HG02588 (cell line): ENCODE data around the gene CCN2.

Experiments
- ATAC-seq: cut with Tn5 transposase; IDR thresholded peaks from one replicate; pipeline ENCODE4 v1.9.1; 2021; ENCODE audit warnings: mild to moderate bottlenecking, moderate library complexity; ENCODE audit not compliant: unreplicated experiment

CCN2 gene, protein sequence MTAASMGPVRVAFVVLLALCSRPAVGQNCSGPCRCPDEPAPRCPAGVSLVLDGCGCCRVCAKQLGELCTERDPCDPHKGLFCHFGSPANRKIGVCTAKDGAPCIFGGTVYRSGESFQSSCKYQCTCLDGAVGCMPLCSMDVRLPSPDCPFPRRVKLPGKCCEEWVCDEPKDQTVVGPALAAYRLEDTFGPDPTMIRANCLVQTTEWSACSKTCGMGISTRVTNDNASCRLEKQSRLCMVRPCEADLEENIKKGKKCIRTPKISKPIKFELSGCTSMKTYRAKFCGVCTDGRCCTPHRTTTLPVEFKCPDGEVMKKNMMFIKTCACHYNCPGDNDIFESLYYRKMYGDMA

DNA sequence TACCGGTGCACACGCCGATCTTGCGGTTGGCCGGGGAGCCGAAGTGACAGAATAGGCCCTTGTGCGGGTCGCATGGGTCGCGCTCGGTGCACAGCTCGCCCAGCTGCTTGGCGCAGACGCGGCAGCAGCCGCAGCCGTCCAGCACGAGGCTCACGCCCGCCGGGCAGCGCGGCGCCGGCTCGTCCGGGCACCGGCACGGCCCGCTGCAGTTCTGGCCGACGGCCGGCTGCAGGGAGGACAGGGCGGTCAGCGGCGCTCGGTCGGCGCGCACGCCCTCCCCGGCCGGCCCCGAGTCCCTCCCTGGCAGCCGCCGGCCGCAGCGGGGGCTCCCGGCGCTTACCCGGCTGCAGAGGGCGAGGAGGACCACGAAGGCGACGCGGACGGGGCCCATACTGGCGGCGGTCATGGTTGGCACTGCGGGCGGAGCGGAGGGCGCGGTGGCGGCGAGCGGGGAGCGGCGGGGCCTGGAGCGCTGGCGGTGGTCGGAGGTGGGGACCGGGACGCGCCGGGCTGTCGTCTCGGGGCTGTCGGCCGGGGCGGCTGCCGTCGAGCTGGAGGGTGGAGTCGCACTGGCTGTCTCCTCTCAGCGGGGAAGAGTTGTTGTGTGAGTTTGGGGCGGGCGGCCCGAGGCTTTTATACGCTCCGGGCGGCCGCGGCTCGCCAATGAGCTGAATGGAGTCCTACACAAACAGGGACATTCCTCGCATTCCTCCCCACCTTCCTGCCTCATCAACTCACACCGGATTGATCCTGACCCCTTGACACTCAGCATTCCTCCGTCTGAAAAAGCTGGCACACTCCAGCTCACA is at the start of gene CCN2:
CCN2 (minus strand) TSS at position 606 of the 809 bp plus-strand sequence; CDS start at position 406, 200 bp downstream.
- ATAC-seq, result no peak

DNA sequence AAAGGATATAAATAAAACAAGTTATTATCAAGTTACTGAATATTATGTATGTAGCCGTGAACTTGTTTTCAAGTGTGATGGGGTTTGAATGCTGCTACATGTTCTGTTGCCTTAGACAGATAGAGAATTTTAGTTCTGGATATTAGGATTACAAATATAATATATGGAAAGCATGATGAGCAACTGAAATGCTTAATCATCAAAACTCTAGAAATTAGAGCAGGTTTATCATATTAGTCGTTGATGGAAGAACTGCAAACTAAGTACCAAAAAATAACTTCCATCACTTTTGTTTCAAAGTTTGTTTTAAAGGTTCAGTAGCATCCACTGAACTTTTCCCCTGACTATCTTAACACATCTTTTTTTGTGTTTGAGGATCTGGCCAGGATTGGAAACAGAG is 49.1 kb upstream of the CCN2 start:
- ATAC-seq, result no peak

DNA sequence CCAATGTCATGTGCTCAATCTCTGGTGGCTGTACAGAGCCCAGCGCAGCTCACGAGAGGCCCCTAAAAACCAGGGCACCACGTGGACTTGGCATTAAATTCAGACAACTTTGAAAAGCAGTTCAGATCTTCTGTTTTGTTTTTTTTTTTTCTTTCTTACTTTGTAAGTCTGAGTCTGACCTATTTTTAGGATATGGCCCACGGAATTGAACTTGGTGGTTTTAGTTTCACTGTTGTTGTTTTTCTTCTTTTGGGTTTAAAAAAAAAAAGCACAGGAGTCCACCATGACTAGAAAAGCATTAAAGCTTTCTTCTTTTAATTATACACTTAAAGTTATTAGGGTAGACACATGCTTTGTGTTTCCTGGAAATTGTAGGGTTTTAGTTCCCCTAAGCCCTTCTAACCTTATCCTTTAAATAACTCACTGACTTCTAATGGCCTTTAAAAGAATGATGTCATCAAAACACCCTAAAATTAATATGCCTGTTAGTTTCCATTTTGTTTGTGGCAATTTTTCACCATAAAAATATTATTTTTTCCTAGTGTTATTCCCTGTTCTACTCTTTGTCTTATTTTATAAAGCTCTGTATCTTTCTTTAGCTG is 48.5 kb upstream of the CCN2 start:
- ATAC-seq, result no peak

DNA sequence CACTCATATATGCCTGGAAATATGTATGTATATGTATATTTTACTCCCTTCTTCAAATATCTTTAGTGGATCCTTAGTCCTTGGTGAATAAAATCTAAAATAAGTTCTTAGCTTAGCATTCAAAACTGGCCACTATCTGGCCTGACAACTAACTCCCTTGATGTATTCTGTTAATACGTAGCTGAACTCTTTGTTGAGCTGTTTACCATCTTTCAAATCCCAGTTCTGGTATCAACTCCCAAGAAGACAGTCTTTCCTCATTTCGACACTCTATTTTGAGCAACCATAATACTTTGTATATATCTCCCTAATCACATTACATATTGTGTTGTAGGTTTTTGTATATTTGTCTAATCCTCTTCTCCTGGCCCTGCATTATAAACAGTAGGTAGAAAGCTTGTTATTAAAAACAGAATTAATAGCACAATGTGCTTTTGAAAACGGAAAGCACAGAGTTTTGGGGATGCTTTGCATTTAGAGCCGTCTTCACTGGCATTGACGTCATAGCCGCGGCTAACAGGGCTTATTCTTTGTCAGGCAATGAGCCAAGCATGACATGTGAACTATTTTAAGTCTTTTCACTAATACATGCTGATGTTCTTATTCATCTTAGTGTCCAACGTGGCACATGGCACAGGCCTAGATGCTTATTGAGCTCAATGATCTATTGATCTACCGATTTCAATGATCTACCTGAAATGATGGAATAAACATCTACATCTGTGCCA is 47.2 kb upstream of the CCN2 start:
- ATAC-seq, result no peak

DNA sequence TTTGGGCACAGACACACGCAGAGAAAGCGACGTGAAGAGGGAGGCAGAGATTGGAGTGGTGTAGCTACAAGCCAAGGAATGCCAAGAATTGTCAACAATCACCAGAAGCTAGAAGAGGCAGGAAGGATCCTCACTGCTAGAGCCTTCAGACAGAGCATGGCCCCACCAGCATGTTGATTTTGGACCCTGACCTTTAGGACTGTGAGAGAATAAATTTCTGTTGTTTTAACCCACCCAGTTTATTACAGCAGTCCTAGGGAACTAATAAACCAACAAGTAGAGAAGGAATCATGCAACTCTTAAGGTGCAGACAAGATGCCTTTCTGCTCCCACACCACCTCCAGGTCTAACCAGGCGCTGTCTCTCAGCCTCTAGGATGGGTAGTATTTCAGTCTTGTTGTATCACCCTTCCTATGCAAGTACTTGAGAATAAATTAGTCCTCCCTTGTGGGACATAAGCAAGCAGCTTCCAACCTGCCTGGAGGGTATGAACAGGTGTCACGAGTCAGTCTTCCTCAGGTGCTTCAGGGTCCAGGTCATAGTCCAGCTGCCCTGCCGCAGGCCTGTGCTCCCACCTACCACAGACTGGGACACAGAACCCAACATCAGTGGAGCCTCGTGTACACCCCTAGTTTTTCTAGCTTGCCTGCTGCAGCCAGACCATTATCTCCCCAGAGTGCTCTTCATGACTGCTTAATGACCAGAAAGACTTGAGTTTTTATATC is 46.4 kb upstream of the CCN2 start:
- no peak for ATAC-seq

DNA sequence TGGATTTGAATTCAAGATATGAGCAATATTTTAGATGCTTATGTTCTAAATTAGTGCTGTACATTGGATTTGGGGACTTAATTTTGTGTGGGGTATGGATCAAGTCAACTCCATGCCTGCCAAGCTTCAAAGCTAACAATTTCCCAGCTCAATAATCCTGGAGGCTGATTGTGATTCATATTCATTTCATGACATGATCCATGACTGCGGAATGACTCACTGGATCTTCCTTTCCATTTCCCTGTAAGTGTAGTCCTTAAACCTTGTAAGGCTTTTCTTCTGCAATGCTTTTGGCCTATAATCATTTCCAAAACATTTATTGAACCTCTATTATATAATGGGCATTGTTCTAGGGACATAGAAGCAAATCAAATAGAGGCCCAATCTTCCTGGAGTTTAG is 44.7 kb upstream of the CCN2 start:
- no peak for ATAC-seq

DNA sequence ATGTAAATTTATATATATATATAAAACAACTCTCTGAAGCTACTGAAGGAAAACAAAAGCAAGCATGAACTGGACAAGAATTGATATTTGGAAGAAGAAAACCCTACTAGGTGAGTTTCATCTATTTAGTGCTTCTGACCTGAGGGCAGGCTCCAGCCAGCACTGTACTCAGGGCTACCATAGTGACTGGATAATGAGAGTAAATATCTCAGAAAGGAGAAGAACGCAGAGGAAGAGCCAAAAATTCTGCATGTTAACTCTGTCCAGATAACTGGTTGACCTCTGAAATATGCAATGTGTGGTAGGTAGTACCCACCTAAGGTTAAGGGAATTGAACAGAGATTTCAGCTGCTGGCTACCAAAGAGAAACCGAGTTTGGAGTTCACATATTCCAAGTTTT is 41.4 kb upstream of the CCN2 start:
- no peak for ATAC-seq

DNA sequence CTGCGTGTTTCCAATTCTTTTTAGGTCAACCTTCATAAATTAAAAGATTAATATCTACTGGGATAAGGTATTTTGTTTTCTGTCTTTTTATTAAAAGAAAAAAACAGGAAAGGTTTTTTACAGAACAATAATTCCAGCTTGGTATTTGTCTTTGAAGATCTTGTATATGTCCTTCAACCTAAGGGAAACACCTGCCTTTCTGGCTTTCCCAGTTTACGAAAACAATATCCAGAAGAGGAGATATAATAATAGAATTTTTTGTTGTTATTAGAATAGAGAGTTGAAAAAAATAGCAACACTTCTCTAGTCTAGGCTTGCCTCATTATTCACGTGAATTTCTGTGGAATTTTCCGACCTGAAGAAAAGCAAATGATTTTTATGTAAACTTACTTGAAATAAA is 37.9 kb upstream of the CCN2 start:
- no peak for ATAC-seq

DNA sequence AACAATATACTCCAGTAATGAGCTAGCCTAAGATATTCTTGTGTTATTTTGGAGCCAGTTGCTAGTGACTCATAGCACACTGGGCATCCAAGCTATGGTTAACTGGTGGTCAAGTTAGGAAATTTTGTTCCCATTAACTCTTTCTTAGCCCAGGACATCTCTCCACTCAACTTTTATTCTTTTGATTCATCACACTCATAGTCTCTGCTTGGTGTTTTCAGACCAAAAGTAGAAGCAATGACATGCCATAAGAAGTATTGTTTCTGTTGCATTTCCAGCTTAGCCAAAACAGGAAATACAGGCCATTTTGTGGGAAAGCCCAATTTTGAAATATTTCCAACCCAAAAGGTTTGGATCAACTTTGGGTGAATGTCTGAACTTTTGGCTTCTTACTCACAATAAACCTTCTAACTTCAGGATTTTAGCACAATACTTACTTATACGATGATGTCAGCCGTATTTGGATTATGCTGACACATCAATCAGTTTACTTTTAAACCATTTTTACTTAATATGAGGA is 31.6 kb upstream of the CCN2 start:
- no peak for ATAC-seq

DNA sequence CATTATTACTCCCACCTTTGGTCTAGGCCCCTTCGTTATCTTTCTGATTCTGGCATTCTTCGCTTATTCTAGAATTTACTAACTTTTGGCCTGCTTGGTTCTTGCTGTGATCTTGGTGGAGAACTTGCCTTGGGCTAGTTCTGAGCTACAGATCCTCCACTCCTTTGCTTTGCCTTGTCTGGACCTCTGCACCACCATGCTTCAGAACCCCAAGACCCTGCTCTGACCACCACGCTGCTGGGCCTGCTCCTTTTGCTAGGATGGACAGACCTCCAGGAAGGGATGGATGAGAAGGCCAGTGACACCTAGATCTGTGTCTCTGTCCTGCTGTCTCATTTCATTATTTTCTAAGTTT is 30.4 kb upstream of the CCN2 start:
- ATAC-seq, result no peak

DNA sequence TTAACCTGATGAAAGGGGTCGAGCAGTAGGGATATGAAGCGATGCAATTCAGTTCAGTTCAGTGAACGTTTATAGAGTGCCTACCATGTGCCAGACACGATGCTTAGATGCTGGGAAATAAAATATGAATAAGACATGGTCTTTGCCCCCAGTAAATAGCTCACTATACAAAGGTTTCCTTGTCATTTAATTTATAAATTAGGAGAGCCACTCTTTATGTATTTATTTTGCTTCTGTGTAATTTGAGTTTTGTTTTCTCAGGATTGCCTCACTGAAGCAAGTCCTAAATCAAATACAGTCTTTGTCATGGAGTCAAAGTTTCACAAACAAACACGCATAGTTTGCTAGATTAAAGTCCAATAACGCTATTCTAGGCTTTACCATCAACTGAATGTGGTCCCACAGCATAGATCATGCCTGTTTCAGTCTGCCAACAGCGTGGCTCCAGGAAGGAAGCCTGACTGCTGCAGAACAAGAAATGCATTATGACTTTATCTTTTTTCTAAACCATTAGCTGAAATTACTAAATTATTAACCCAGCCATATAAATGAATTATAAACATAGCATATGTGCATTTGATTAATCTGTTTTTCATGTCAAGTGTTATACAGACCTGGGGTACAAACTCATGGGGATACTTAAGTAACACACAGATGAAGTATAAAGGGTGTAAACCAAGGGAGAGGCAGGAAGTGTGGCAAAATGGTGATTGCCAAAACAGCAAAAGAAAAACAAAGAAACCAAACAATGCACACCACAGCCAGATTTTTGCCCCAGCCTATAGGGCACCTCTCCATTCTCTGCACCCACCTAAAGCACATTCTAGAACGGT is 29.8 kb upstream of the CCN2 start:
- no peak for ATAC-seq

DNA sequence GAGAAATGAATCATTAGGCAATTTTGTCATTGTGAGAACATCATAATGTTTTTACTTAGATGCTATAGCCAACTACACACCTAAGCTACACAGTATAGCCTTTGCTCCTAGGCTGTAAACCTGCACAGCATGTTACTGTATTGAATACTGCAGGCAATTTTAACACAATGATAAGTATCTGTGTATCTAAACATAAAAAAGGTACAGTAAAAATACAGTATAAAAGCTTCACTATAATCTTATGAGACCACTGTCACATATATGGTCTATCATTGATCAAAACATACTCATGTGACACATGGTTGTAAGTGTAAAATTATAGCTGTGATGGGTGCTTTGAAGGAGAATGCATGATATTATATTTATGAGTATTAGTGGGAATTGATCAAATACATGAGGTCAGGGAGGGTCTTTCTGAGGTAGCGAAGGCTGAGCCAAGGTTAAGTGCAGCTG is 29.2 kb upstream of the CCN2 start:
- ATAC-seq, result no peak

DNA sequence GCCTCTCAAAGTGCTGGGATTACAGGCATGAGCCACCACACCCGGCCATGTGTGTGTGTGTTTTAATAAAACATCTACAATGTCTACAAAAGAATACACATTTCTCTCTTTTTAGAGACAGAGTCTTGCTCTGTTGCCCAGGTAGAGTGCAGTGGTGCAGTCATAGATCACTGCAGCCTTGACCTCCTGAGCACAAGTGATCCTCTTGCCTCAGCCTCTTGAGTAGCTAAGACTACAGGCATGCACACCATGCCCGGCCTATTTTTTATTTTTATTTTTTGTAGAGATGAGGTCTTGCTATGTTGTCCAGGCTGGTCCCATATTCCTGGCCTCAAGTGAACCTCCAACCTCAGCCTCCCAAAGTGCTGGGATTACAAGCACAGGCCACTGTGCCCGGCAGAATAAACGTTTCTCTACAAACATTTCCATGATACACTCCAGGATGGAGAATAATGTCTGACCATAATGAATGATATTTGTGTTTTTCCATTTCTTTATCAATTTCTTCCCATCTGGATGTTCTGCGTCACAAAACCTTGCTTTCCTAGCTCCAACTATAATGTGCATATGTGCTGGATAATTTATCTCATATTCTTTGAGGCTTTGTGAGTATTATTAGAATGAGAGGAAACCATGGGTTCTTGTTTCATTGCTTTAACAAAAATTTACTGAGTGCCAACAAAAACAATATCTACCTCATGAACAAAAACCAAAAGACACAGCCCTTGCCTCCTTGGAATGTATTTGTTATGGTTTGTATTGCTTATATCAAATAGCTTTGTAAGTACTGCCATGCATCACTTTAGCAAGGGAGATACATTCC is 28.6 kb upstream of the CCN2 start:
- no peak for ATAC-seq

DNA sequence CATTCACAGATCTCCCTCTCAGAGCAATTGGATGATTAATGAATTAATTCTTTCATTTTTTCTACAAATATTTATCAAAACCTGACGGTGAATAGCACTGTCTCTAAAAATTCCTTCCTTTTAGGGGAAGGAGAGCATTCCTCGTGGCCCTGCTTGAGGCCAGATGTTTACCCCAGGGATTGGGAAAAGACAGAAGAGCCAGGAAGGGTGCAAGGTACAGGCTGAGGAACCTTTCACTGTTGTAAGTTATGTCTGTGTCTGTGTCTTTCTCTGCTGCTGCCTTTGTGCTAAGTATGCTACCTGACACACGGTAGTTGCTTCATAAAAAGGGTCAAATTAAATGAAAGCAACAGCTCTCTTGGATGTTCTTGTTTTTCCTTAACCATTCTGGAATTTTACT is 27.4 kb upstream of the CCN2 start:
- no peak for ATAC-seq

DNA sequence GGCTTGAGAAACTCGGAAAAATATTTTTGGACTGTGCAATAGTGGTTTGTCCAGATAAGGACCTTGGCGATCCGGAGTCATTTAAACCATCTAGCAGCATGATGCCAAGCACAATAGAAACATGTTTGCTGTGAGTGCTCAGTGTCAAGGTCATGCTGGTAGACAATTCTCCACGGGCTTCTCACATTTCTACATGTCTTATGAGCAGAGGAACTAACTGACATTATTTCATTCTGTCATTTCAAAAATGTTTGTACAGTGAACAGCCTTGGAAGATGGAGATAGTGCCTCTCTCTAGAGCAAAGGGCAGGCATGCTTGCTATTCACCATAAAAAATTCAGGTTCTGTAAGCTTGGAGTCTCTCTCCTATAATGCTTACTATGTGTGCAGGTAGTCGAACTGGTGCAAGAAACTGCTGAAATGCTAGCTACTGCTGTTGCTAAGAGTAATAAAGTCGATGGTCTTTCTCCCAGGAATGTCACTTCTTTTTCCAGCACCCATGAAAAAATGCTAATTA is 25.4 kb upstream of the CCN2 start:
- no peak for ATAC-seq

DNA sequence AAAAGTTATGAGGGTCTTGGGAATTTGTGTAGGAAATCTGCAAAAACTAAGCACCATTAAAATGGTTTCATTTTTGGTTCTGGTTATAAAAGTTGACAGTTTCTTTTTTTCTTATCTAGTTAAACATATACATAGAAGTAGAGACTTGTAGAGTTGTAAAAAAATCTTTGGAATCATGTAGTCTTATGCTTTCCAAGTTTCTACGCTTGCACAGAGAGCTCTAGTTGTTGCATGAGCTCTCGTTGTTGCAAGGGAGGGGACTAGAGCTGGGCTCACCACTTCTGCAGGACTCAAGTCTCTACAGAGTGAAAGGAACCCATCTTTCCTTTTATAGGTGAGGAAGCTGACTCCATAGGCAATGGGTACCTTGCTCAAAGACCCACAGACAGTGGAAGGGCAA is 21.6 kb upstream of the CCN2 start:
- no peak for ATAC-seq

DNA sequence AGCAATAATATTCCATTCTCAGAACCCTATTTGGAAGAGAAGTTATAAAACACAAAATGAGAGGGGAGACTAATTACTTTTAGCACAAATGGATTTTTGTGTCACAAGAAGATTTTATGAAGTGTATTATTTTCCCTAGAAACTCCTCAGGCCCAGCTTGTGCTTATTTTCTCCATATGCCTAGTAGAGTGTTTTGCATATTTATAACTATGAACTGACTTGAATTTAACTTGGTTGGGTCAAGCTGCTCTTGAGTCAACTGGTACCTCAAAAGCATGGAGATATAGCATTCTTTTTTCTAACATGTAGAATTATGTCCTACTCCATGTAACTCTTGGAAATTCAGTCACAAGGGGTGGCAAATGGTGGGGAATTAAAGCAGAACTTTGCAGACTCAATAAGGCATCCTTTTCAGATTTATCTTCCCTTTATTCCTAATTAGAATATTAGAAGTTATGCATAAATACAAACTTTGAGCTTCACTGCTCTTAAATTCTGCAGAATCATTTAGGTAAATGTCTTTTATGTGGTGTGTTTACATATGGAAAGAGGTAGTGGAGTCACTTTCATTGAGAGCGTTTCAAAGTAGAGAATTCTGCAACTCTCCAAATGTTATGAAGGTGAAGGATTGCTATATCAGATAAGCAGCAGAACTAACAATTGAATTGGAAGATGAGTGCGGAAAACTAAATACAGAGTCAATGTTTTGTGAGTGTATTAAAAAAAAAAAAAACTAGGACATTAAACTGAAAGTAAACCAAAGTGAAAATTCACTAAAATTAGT is 19.1 kb upstream of the CCN2 start:
- no peak for ATAC-seq

DNA sequence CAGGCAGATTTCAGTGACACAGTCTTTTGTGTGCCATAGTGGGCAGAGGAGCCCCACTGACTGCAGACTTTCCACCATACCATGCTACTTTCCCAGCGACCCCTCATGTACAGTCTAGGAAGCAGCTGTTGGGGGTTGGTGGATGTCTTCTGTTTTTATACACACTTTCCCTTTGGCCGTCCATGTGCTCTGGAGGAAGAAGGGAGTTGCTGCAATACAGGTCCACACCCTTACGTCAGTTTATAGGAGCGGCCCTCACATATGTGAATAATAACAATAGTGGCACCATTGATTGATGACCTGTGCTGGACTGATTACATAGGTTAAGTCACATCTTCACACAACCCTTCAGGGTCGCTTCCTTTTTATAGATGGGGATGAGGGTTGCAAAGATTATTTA is 17.5 kb upstream of the CCN2 start:
- no peak for ATAC-seq
